Measurements from ENCODE around the gene COX5A.
"Not testable (repeated sequence)": the region's sequence is repeated elsewhere in the genome, so short reads cannot be mapped to it uniquely, and the experiment has no call there.

The COX5A gene

GRCh38 chr15:74955796-74956647 lies 18.1 kb upstream of the COX5A start:
- peak; percentile 80 for DNase-seq
- peak; percentile 25 for ATAC-seq

GRCh38 chr15:74955017-74955416 lies 17.1 kb upstream of the COX5A start:
- DNase-seq (no peak), ATAC-seq (no peak)

- peak; percentile 10 for DNase-seq
- ATAC-seq, result no peak
Measured at GRCh38 chr15:74954515-74954914, 16.6 kb upstream of the COX5A start.

GRCh38 chr15:74951006-74951405 lies 13.1 kb upstream of the COX5A start:
- DNase-seq, result no peak
- ATAC-seq, result no peak

GRCh38 chr15:74950078-74950908 lies 12.4 kb upstream of the COX5A start:
- peak; percentile 78 for ATAC-seq
- peak; percentile 83 for DNase-seq

- ATAC-seq, result peak; percentile 5
- DNase-seq, result no peak
Measured at GRCh38 chr15:74937272-74937589, 642 bp downstream of the COX5A start.

GRCh38 chr15:74935193-74935592 lies 2.7 kb downstream of the COX5A start:
- DNase-seq, ATAC-seq: not testable (repeated sequence)

- DNase-seq (no peak), ATAC-seq (no peak)
Measured at GRCh38 chr15:74933573-74933972, 4.3 kb downstream of the COX5A start.

- DNase-seq, result no peak
- no peak for ATAC-seq
Measured at GRCh38 chr15:74928771-74929198, 9.1 kb downstream of the COX5A start.

- no peak for ATAC-seq
- no peak for DNase-seq
Measured at GRCh38 chr15:74924525-74924924, 13.3 kb downstream of the COX5A start.

- DNase-seq (no peak), ATAC-seq (no peak)
Measured at GRCh38 chr15:74920456-74920855, 17.4 kb downstream of the COX5A start.

GRCh38 chr15:74917676-74918075 lies 20.2 kb downstream of the COX5A start:
- ATAC-seq (no peak), DNase-seq (no peak)

- DNase-seq, ATAC-seq: not testable (repeated sequence)
Measured at GRCh38 chr15:74913799-74914198, 24.1 kb downstream of the COX5A start.

GRCh38 chr15:74913041-74913440 lies 24.8 kb downstream of the COX5A start:
- ATAC-seq (no peak), DNase-seq (no peak)

GRCh38 chr15:74908635-74909034 lies 29.2 kb downstream of the COX5A start:
- no peak for ATAC-seq
- DNase-seq, result no peak

GRCh38 chr15:74907163-74907870 lies 30.6 kb downstream of the COX5A start:
- DNase-seq (no peak), ATAC-seq (no peak)

GRCh38 chr15:74906450-74907162 lies 31.3 kb downstream of the COX5A start, which contains the start of gene FAM219B:
Gene FAM219B (minus strand): TSS chr15:74906851. CDS start chr15:74906800, 51 bp downstream.
- ATAC-seq, result peak; percentile 91
- DNase-seq, result peak; percentile 87

- DNase-seq, result peak; percentile 43
Measured at GRCh38 chr15:74906067-74906449, 31.8 kb downstream of the COX5A start.

GRCh38 chr15:74904190-74904805 lies 33.6 kb downstream of the COX5A start:
- ATAC-seq (no peak), DNase-seq (no peak)

More at GRCh38 chr15:74906067-74906449, 31.8 kb downstream of the COX5A start:
- ATAC-seq, result peak; percentile 31

GRCh38 chr15:74903676-74904075 lies 34.2 kb downstream of the COX5A start:
- ATAC-seq (no peak), DNase-seq (no peak)

Measured in stimulated activated naive CD8-positive, alpha-beta T cell treated with anti-CD3 and anti-CD28 coated beads, Interleukin-15, Interleukin-2, amounts not matched to agents 100 U/mL and 50 U/mL, for 24 hours (primary cell).